Lung (tissue), 12 donors: ENCODE results near the gene SPRYD3. TPM values are rescaled to one million over a fixed set of nuclear protein-coding genes. Genes with fewer than 3 reads are reported as not detected.
"Not testable (repeated sequence)": the region's sequence is repeated elsewhere in the genome, so short reads cannot be mapped to it uniquely, and the experiment has no call there.

Source experiments
- ATAC-seq: fragments of 200-7000 bp; cut with Tn5 transposase; one replicate; pipeline ENCODE4 v1.9.1; 2020; ENCODE audit warnings: moderate number of reproducible peaks; ENCODE audit not compliant: insufficient read depth, low FRiP score
- DNase-seq, 3 donors: peaks; one replicate each; pipeline ENCODE4 v3.0.0-alpha.2; 2013 to 2017
- H3K27ac ChIP-seq, 2 donors: one replicate each; pipeline ENCODE4 v1.5.1; 2013; ENCODE audit warnings: mild to moderate bottlenecking in 2 of 2, moderate library complexity in 2 of 2, control low read depth in 1 of 2, inconsistent platforms in 1 of 2, low read depth in 1 of 2, low read length in 1 of 2
- H3K27me3 ChIP-seq, 3 donors: one replicate each; pipeline ENCODE4 v1.5.1; 2013; ENCODE audit warnings: low read length in 2 of 3; ENCODE audit not compliant: control insufficient read depth in 3 of 3, insufficient read depth in 3 of 3
- H3K36me3 ChIP-seq, 4 donors: one replicate each; pipeline ENCODE4 v1.5.1; 2013; ENCODE audit warnings: low read length in 4 of 4, mild to moderate bottlenecking in 1 of 4, moderate library complexity in 1 of 4; ENCODE audit not compliant: control insufficient read depth in 4 of 4, insufficient read depth in 4 of 4
- H3K4me1 ChIP-seq, 5 donors: one replicate each; pipeline ENCODE4 v1.5.1; 2013; ENCODE audit warnings: low read length in 5 of 5, mild to moderate bottlenecking in 2 of 5, moderate library complexity in 1 of 5; ENCODE audit not compliant: control insufficient read depth in 5 of 5, insufficient read depth in 5 of 5
- H3K4me3 ChIP-seq: one replicate; pipeline ENCODE4 v1.5.1; 2013; ENCODE audit warnings: mild to moderate bottlenecking, control low read depth, moderate library complexity
- H3K9ac ChIP-seq, 2 donors: one replicate each; pipeline ENCODE4 v1.5.1; 2013; ENCODE audit warnings: low read length in 2 of 2, control low read depth in 1 of 2; ENCODE audit not compliant: insufficient read depth in 1 of 2
- H3K9me3 ChIP-seq, 4 donors: one replicate each; pipeline ENCODE4 v1.5.1; 2013; ENCODE audit warnings: low read length in 3 of 4, mild to moderate bottlenecking in 1 of 4, moderate library complexity in 1 of 4; ENCODE audit not compliant: control insufficient read depth in 4 of 4, insufficient read depth in 3 of 4
- WGBS, 2 donors: extraction: QIAGEN DNeasy Blood & Tissue Kit; methylation state at CpG; one replicate each; pipeline ENCODE4 v1.1.7; 2013; 5-methylcytosine and 5-hydroxymethylcytosine counted together
- polyA plus RNA-seq, 2 donors: library from polyadenylated mRNA; stranded (reverse); fragments of 200-250 nt; gene quantifications; one replicate each; pipeline ENCODE4 v1.2.1, GENCODE V29; 2013
- total RNA-seq, 2 donors: library from RNA; depleted of rRNA in 1 of 2; stranded (reverse); fragments of >200 nt in 1 of 2; gene quantifications; one replicate each; pipeline ENCODE4 v1.2.1, GENCODE V29; 2014 to 2021
- TF ChIP-seq, protein P1 (sequence below): IDR thresholded peaks from 2 replicates; pipeline ENCODE4 v1.5.1; 2012; ENCODE audit warnings: mild to moderate bottlenecking; ENCODE audit errors: control extremely low read depth, extremely low read depth
- donor health status: control.
- donor health status: control.
- donor health status: Bipolar disorder and iron deficiency.
- donor health status: healthy.
- donor health status: DM: yes; HTN: yes; CAD: no.

SPRYD3 gene
- total and polyA plus RNA-seq, 4 donors: 17.1 to 60.2 (median 34.9) TPM

DNA sequence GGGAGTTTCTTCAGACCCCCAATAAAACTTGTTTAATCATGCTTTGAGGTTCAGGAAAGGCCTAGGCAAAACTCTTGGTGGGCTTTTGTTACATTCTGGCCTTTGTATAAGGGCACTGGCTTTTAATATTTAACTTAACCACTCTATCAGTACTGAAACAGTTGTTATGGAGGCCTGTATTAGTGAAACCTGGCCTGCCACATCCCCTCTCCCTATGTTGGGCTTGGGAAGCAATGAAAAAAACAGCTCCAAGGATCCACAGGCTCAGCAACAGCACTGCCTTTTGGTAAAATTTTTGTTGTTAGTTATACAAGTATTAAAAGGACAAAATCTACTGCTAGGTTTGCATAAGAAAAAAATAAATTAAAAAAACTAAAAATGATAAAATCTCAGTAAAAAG, 34.8 kb upstream of the SPRYD3 start:
- Histone ChIP-seq H3K4me3 (no peak overlapping the region), H3K9me3 (no peaks in the 10 kb centered on the region), H3K27ac (no peak overlapping the region), H3K27me3 (no peaks in the 10 kb centered on the region), H3K4me1 (peaks cover 0 to 8% (median 0%) of the 10 kb centered on the region in 5 donors), H3K9ac (no peak overlapping the region), H3K36me3 (no peaks in the 10 kb centered on the region)
- ATAC-seq: no peak
- TF ChIP-seq, protein P1, sequence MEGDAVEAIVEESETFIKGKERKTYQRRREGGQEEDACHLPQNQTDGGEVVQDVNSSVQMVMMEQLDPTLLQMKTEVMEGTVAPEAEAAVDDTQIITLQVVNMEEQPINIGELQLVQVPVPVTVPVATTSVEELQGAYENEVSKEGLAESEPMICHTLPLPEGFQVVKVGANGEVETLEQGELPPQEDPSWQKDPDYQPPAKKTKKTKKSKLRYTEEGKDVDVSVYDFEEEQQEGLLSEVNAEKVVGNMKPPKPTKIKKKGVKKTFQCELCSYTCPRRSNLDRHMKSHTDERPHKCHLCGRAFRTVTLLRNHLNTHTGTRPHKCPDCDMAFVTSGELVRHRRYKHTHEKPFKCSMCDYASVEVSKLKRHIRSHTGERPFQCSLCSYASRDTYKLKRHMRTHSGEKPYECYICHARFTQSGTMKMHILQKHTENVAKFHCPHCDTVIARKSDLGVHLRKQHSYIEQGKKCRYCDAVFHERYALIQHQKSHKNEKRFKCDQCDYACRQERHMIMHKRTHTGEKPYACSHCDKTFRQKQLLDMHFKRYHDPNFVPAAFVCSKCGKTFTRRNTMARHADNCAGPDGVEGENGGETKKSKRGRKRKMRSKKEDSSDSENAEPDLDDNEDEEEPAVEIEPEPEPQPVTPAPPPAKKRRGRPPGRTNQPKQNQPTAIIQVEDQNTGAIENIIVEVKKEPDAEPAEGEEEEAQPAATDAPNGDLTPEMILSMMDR: no peak
- DNase-seq: no peak

GRCh38 chr12:53113136-53113705, 34.0 kb upstream of the SPRYD3 start:
- Histone ChIP-seq H3K9me3 (no peaks in the 10 kb centered on the region), H3K4me3 (no peak overlapping the region)
- WGBS, 2 donors: 87 to 92% methylated on average over 12 of the region's 12 CpGs

GRCh38 chr12:53112431-53112830, 33.2 kb upstream of the SPRYD3 start:
- not testable (repeated sequence) for ATAC-seq, H3K9me3 ChIP-seq, DNase-seq, H3K4me3 ChIP-seq, H3K27ac ChIP-seq, H3K9ac ChIP-seq, H3K36me3 ChIP-seq, H3K4me1 ChIP-seq, H3K27me3 ChIP-seq
- WGBS, 2 donors: 75 to 85% methylated on average over 6 to 7 of the region's 7 CpGs

More at GRCh38 chr12:53113136-53113705, 34.0 kb upstream of the SPRYD3 start:
- TF ChIP-seq, protein P1: no peak
- no peaks in the 10 kb centered on the region for H3K27me3 ChIP-seq
- H3K36me3 ChIP-seq: no peaks in the 10 kb centered on the region
- ATAC-seq (no peak), DNase-seq (no peak)
- H3K9ac ChIP-seq: no peak overlapping the region
- H3K4me1 ChIP-seq: peaks cover 0 to 8% (median 0%) of the 10 kb centered on the region in 5 donors
- H3K27ac ChIP-seq: no peak overlapping the region

- ATAC-seq (no peak), DNase-seq (no peak)
- H3K9me3 ChIP-seq: no peaks in the 10 kb centered on the region
- H3K4me3 ChIP-seq: no peak overlapping the region
- H3K9ac ChIP-seq: no peak overlapping the region
- H3K36me3 ChIP-seq: no peaks in the 10 kb centered on the region
- H3K4me1 ChIP-seq: peaks cover 0 to 6% (median 2%) of the 10 kb centered on the region in 5 donors
- no peak overlapping the region for H3K27ac ChIP-seq
- TF ChIP-seq, protein P1: no peak
- H3K27me3 ChIP-seq: no peaks in the 10 kb centered on the region
- WGBS, 2 donors: 60 to 76% methylated on average over 7 of the region's 7 CpGs
Measured at GRCh38 chr12:53107122-53107521, 27.9 kb upstream of the SPRYD3 start.
